Aorta (tissue), 5 donors: Measurements from ENCODE around the gene CD44. TPM values are rescaled to one million over a fixed set of nuclear protein-coding genes. Genes with fewer than 3 reads are reported as not detected.
A peak's percentile ranks its signal among the peaks of the same experiment; 100 is the strongest.

Experiments used
- ATAC-seq: fragments of 200-7000 bp; cut with Tn5 transposase; one replicate; pipeline ENCODE4 v1.9.1; 2022; ENCODE audit warnings: moderate library complexity; ENCODE audit not compliant: low FRiP score
- DNase-seq, 2 donors: peaks; one replicate each; pipeline ENCODE4 v3.0.0-alpha.2; 2020
- H3K27ac ChIP-seq, 2 donors: one replicate each; pipeline ENCODE4 v1.5.1; 2013; ENCODE audit warnings: low read length in 2 of 2, mild to moderate bottlenecking in 2 of 2, moderate library complexity in 2 of 2, control low read depth in 1 of 2, inconsistent platforms in 1 of 2, low read depth in 1 of 2
- H3K27me3 ChIP-seq, 2 donors: one replicate each; pipeline ENCODE4 v1.6.1; 2013; ENCODE audit warnings: control low read depth in 1 of 2, low read length in 1 of 2, mild to moderate bottlenecking in 1 of 2, moderate library complexity in 1 of 2; ENCODE audit not compliant: insufficient read depth in 2 of 2, control insufficient read depth in 1 of 2
- H3K36me3 ChIP-seq, 2 donors: one replicate each; pipeline ENCODE4 v1.6.1; 2013; ENCODE audit warnings: control low read depth in 1 of 2, low read length in 1 of 2, mild to moderate bottlenecking in 1 of 2; ENCODE audit not compliant: insufficient read depth in 2 of 2, control insufficient read depth in 1 of 2
- H3K4me1 ChIP-seq, 2 donors: one replicate each; pipeline ENCODE4 v1.6.1; 2013; ENCODE audit warnings: low read length in 2 of 2, control low read depth in 1 of 2, mild to moderate bottlenecking in 1 of 2, moderate library complexity in 1 of 2; ENCODE audit not compliant: insufficient read depth in 2 of 2, control insufficient read depth in 1 of 2
- H3K4me3 ChIP-seq, 2 donors: one replicate each; pipeline ENCODE4 v1.5.1; 2013; ENCODE audit warnings: low read length in 2 of 2, control low read depth in 1 of 2, mild to moderate bottlenecking in 1 of 2
- H3K9me3 ChIP-seq: one replicate; pipeline ENCODE4 v1.6.1; 2013; ENCODE audit warnings: mild to moderate bottlenecking, low read length; ENCODE audit not compliant: control insufficient read depth
- WGBS, 2 donors: extraction: QIAGEN DNeasy Blood & Tissue Kit; methylation state at CpG; one replicate each; pipeline ENCODE4 v1.1.7; 2013; 5-methylcytosine and 5-hydroxymethylcytosine counted together
- intact Hi-C, 2 donors: fragments of 100-400 bp; cut with DNase I; formaldehyde crosslinking; loops; one replicate each; pipeline versions ENCODE4 v1.14.2 to v1.15.0; 2022
- polyA plus RNA-seq, 2 donors: library from polyadenylated mRNA; stranded (reverse); fragments of 200-250 nt; gene quantifications; one replicate each; pipeline ENCODE4 v1.2.3, GENCODE V29; 2013
- total RNA-seq, 2 donors: library from RNA; stranded (reverse); fragmentation: NEBNext Ultra II Directional; extraction: Animal tissue kit (Norgen Biotek cat#: 25700); gene quantifications; one replicate each; pipeline ENCODE4 v1.2.1, GENCODE V29; 2021
- donor health status: healthy with polysubstance abuse.
- donor health status: Bipolar disorder and iron deficiency.
- donor health status: DM: no; HTN: no; CAD: no.
- donor health status: DM: no; HTN: no; CAD: no.
- donor health status: DM: yes; HTN: yes; CAD: no.

The CD44 gene
- total and polyA plus RNA-seq, 4 donors: 70.0 to 462 (median 217) TPM

GRCh38 chr11:35237860-35238715 is 99.1 kb downstream of the CD44 start:
- Histone ChIP-seq H3K4me1 (no peaks in the 10 kb centered on the region), H3K36me3 (no peaks in the 10 kb centered on the region), H3K9me3 (peaks cover 2% of the 10 kb centered on the region), H3K4me3 (no peak overlapping the region), H3K27me3 (no peaks in the 10 kb centered on the region), H3K27ac (peak overlapping the region in 1 of 2 donors; percentile 45)
- intact Hi-C loops: no loop called here
- WGBS, 2 donors: 69 to 74% methylated on average over 15 of the region's 15 CpGs
- DNase-seq (no peak), ATAC-seq (peak; percentile 63)

GRCh38 chr11:35238882-35239281 is 99.9 kb downstream of the CD44 start:
- Histone ChIP-seq H3K27me3 (no peaks in the 10 kb centered on the region), H3K36me3 (no peaks in the 10 kb centered on the region), H3K4me1 (no peaks in the 10 kb centered on the region), H3K4me3 (no peak overlapping the region), H3K9me3 (peaks cover 2% of the 10 kb centered on the region), H3K27ac (no peak overlapping the region)
- DNase-seq (no peak), ATAC-seq (no peak)
- 86 to 89% methylated on average over 1 of the region's 1 CpG for WGBS, 2 donors
- intact Hi-C loops: no loop called here

DNA sequence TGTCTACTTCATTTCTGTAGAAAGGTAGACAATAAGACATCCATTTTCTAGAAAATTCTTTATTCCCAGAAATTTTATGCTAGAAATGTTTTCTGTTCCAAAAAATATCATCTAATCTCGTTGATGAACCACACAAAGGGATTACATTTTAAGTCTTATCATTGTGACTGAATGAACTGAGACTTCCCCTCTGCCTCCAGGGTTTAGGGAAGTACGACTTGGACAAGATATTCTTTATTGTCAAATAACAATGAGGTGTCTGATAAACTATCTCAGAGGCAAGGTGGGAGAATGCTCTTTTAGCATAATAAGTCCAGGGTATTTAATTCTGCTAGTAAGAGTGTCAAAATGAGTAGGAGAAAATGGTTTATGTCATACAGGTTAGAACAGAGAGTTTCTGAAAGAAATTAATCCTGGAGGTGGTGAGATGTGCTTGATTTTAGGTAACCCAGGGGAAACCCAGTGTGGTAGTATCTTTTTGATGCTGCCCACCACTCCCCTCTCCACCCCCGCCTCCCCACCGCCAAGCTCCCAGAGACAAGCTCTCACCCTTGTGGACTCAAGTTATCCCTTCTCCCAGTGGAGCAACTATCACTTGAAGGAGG is 100.6 kb downstream of the CD44 start:
- Histone ChIP-seq H3K4me3 (no peak overlapping the region), H3K27ac (no peak overlapping the region), H3K9me3 (peaks cover 2% of the 10 kb centered on the region), H3K4me1 (no peaks in the 10 kb centered on the region), H3K27me3 (no peaks in the 10 kb centered on the region), H3K36me3 (no peaks in the 10 kb centered on the region)
- DNase-seq (no peak), ATAC-seq (no peak)
- intact Hi-C loops: no loop called here
- WGBS, 2 donors: 74 to 82% methylated on average over 4 of the region's 4 CpGs

DNA sequence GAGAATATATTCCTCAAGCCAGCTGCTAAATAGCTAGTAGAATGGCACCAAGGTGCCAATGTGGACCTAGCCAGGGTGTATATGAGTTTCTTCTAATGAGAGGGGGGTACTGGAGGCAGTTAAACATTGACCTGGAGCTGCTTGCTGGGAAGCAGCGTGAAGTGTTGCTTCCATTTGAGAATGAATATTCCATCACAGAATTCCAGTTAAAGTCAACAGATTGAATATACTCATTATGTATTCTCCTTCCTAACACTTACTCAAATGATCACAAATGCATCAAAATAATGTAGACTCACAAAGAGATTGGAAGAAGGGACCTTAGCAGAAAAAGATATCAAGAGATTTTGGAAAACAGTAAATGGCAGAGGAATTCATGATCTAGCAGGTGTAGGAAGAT is 102.1 kb downstream of the CD44 start:
- H3K36me3 ChIP-seq: no peaks in the 10 kb centered on the region
- no peak overlapping the region for H3K4me3 ChIP-seq
- H3K27ac ChIP-seq: no peak overlapping the region
- intact Hi-C loops: no loop called here
- H3K9me3 ChIP-seq: no peaks in the 10 kb centered on the region
- DNase-seq: no peak
- no peaks in the 10 kb centered on the region for H3K4me1 ChIP-seq
- no peaks in the 10 kb centered on the region for H3K27me3 ChIP-seq
- no peak for ATAC-seq
- 92 to 94% methylated on average over 1 of the region's 1 CpG for WGBS, 2 donors

GRCh38 chr11:35241531-35241930 is 102.6 kb downstream of the CD44 start:
- H3K4me1 ChIP-seq: no peaks in the 10 kb centered on the region
- intact Hi-C loops: no loop called here
- no peaks in the 10 kb centered on the region for H3K36me3 ChIP-seq
- ATAC-seq (no peak), DNase-seq (no peak)
- no peak overlapping the region for H3K4me3 ChIP-seq
- WGBS, 2 donors: 95 to 100% methylated on average over 1 of the region's 1 CpG
- no peak overlapping the region for H3K27ac ChIP-seq
- no peaks in the 10 kb centered on the region for H3K9me3 ChIP-seq
- no peaks in the 10 kb centered on the region for H3K27me3 ChIP-seq

GRCh38 chr11:35242412-35243242 is 103.7 kb downstream of the CD44 start:
- H3K27ac ChIP-seq: no peak overlapping the region
- H3K4me1 ChIP-seq: no peaks in the 10 kb centered on the region
- ATAC-seq (no peak), DNase-seq (no peak)
- no peak overlapping the region for H3K4me3 ChIP-seq
- WGBS, 2 donors: 97% methylated on average over 3 of the region's 3 CpGs
- no peaks in the 10 kb centered on the region for H3K36me3 ChIP-seq
- intact Hi-C loops: no loop called here
- no peaks in the 10 kb centered on the region for H3K27me3 ChIP-seq
- H3K9me3 ChIP-seq: no peaks in the 10 kb centered on the region

- Histone ChIP-seq H3K4me1 (no peaks in the 10 kb centered on the region), H3K36me3 (no peaks in the 10 kb centered on the region), H3K27ac (no peak overlapping the region), H3K4me3 (no peak overlapping the region), H3K9me3 (no peaks in the 10 kb centered on the region), H3K27me3 (no peaks in the 10 kb centered on the region)
- WGBS, 2 donors: 94 to 97% methylated on average over 2 of the region's 2 CpGs
- DNase-seq: no peak
- intact Hi-C loops: no loop called here
- no peak for ATAC-seq
These were observed 104.8 kb downstream of the CD44 start for GRCh38 chr11:35243774-35244173.

DNA sequence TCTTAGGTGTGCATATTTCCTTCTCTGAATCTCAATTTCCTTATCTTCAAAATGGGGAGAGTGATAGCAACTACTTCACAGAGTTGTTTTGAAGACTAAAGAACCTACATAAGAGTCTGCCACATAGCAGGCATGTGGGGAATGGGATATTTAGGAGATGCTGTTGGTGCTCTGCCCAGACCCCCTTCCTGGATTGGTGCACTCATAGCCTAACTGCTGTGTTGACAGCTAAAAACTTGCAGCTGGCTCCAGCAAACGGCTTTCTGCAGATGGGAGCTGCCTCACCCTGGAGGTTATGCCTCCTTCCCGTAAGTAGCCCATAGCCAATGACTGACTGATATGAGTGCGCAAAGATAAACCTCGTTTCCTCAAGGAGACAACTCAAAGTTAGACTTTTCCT is 106.1 kb downstream of the CD44 start:
- Histone ChIP-seq H3K9me3 (no peaks in the 10 kb centered on the region), H3K27me3 (no peaks in the 10 kb centered on the region), H3K4me3 (no peak overlapping the region), H3K27ac (peak overlapping the region in 1 of 2 donors; percentile 8), H3K36me3 (no peaks in the 10 kb centered on the region), H3K4me1 (no peaks in the 10 kb centered on the region)
- intact Hi-C loops: loop anchor here (5.0 kb wide), 3 partner anchors 42 to 142 kb away; no protein-coding TSS in a partner anchor
- DNase-seq: no peak
- ATAC-seq: no peak
- WGBS, 2 donors: 77 to 80% methylated on average over 4 of the region's 4 CpGs
